HCT116 (cell line): Measurements from ENCODE around the gene AP3B1. TPM values are rescaled to one million over a fixed set of nuclear protein-coding genes. Genes with fewer than 3 reads are reported as not detected.

ENCODE experiments used
- ATAC-seq: fragments of 200-7000 bp; cut with Tn5 transposase; 2 replicates; pipeline ENCODE4 v1.9.1; 2020; ENCODE audit warnings: mild to moderate bottlenecking, moderate library complexity
- BruUV-seq: library from RNA; stranded (reverse); fragments of 400-500 nt; replicated peaks from 2 replicates; lab custom pipeline; 2021; lab: Mats Ljungman, UMichigan
- CTCF ChIA-PET: fragments of 300-600 bp; sonication (Branson Sonifier 250); formaldehyde crosslinking; loops from one replicate; lab custom pipeline; 2021; ENCODE audit warnings: antibody characterized with exemption; lab: Charles Lee
- POLR2A ChIA-PET: fragments of 300-600, 350-600 bp; sonication (Branson Sonifier 250); formaldehyde crosslinking; loops from one replicate; lab custom pipeline; 2021; ENCODE audit warnings: antibody characterized with exemption; lab: Charles Lee
- RAD21 ChIA-PET, 2 experiments: fragments of 300-600 bp; sonication (Branson Sonifier 250); formaldehyde crosslinking; loops; one replicate each; lab custom pipeline; 2023; ENCODE audit warnings: low total read pairs in 2 of 2; ENCODE audit not compliant: uncharacterized antibody in 2 of 2, unreplicated experiment in 2 of 2, low non-redundant PET in 1 of 2; lab: Charles Lee
- DNase-seq: peaks from one replicate; pipeline ENCODE4 v3.0.0-alpha.2; 2010; ENCODE audit warnings: low read depth, low spot score
- H2AFZ ChIP-seq: fragments of 200-600 bp; shearing (Covaris generic), sonication (generic); 2 replicates; pipeline ENCODE4 v1.6.1; 2017; ENCODE audit warnings: low read depth, mixed run types, mixed read lengths, antibody characterized with exemption, low read length; ENCODE audit not compliant: poor library complexity, severe bottlenecking
- H3K27ac ChIP-seq: 2 replicates; pipeline ENCODE4 v1.5.1; 2012; ENCODE audit warnings: low read depth, low read length
- H3K27me3 ChIP-seq: fragments of 200-600 bp; sonication (generic); 2 replicates; pipeline ENCODE4 v1.6.1; 2016; ENCODE audit warnings: mixed run types, low read length, mixed read lengths; ENCODE audit not compliant: insufficient read depth
- H3K36me3 ChIP-seq, 2 experiments: fragments of 200-500 bp in 1 of 2; fragments of 200-600 bp in 1 of 2; sonication (Bioruptor generic) in 1 of 2; sonication (generic) in 1 of 2; 2 replicates each; pipeline versions ENCODE4 v1.5.1 to v1.6.1; 2014 to 2016; ENCODE audit warnings: low read length in 2 of 2, inconsistent platforms in 1 of 2, mixed read lengths in 1 of 2, mixed run types in 1 of 2; ENCODE audit not compliant: insufficient read depth in 2 of 2, control insufficient read depth in 1 of 2
- H3K4me1 ChIP-seq, 2 experiments: fragments of 200-600 bp in 1 of 2; sonication (generic) in 1 of 2; 2 replicates each; pipeline versions ENCODE4 v1.5.1 to v1.6.1; 2012 to 2017; ENCODE audit warnings: low read length in 2 of 2, inconsistent platforms in 1 of 2, mild to moderate bottlenecking in 1 of 2, mixed read lengths in 1 of 2, mixed run types in 1 of 2, moderate library complexity in 1 of 2; ENCODE audit not compliant: insufficient read depth in 2 of 2, control insufficient read depth in 1 of 2
- H3K4me2 ChIP-seq: fragments of 200-600 bp; sonication (generic); 2 replicates; pipeline ENCODE4 v1.6.1; 2017; ENCODE audit warnings: mixed run types, low read length, mixed read lengths
- H3K4me3 ChIP-seq, 2 experiments: fragments of 200-600 bp in 1 of 2; sonication (generic) in 1 of 2; replicated peaks in 1 of 2; 2 replicates each; pipeline ENCODE4 v1.5.1; 2011 to 2016; ENCODE audit warnings: low read length in 2 of 2, control low read depth in 1 of 2, low read depth in 1 of 2, mild to moderate bottlenecking in 1 of 2, mixed read lengths in 1 of 2, mixed run types in 1 of 2
- H3K79me2 ChIP-seq: fragments of 200-600 bp; sonication (generic); 2 replicates; pipeline ENCODE4 v1.6.1; 2017; ENCODE audit warnings: mild to moderate bottlenecking, mixed run types, low read length, moderate library complexity, mixed read lengths; ENCODE audit not compliant: insufficient read depth
- H3K9ac ChIP-seq: fragments of 200-600 bp; sonication (generic); 2 replicates; pipeline ENCODE4 v1.6.1; 2016; ENCODE audit warnings: low read length, mixed read lengths
- H3K9me2 ChIP-seq: fragments of 200-600 bp; sonication (generic), shearing (Covaris generic); 2 replicates; pipeline ENCODE4 v1.6.1; 2017; ENCODE audit warnings: mixed run types, mild to moderate bottlenecking, moderate library complexity; ENCODE audit not compliant: insufficient read depth
- H3K9me3 ChIP-seq, 2 experiments: fragments of 200-500 bp in 1 of 2; fragments of 200-600 bp in 1 of 2; sonication (Bioruptor generic) in 1 of 2; sonication (generic) in 1 of 2; 2 replicates each; pipeline ENCODE4 v1.6.1; 2014 to 2017; ENCODE audit warnings: low read length in 2 of 2, mixed read lengths in 2 of 2, inconsistent platforms in 1 of 2, low read depth in 1 of 2, mild to moderate bottlenecking in 1 of 2, mixed run types in 1 of 2, moderate library complexity in 1 of 2; ENCODE audit not compliant: control insufficient read depth in 1 of 2, insufficient read depth in 1 of 2
- H4K20me1 ChIP-seq: fragments of 200-600 bp; sonication (generic), shearing (Covaris generic); 2 replicates; pipeline ENCODE4 v1.6.1; 2017; ENCODE audit warnings: mixed run types, mild to moderate bottlenecking, moderate library complexity; ENCODE audit not compliant: insufficient read depth
- CBX3 ChIP-seq: IDR thresholded peaks from 2 replicates; pipeline ENCODE4 v1.6.1; 2012; ENCODE audit warnings: low read depth
- CEBPB ChIP-seq: IDR thresholded peaks from 2 replicates; pipeline ENCODE4 v1.6.1; 2012; ENCODE audit warnings: low read depth
- EGR1 ChIP-seq: IDR thresholded peaks from 2 replicates; pipeline ENCODE4 v1.6.1; 2012; ENCODE audit warnings: low read depth
- ELF1 ChIP-seq: IDR thresholded peaks from 2 replicates; pipeline ENCODE4 v1.6.1; 2012; ENCODE audit warnings: low read depth, borderline replicate concordance
- EZH2 ChIP-seq: fragments of 200-600 bp; sonication (generic); IDR thresholded peaks from 2 replicates; pipeline ENCODE4 v1.6.1; 2017; ENCODE audit warnings: antibody characterized with exemption, mixed run types
- FOSL1 ChIP-seq: IDR thresholded peaks from 2 replicates; pipeline ENCODE4 v1.6.1; 2012; ENCODE audit warnings: low read depth
- JUND ChIP-seq: IDR thresholded peaks from 2 replicates; pipeline ENCODE4 v1.6.1; 2012
- POLR2A ChIP-seq: IDR thresholded peaks from 2 replicates; pipeline ENCODE4 v1.7.0; 2011; ENCODE audit warnings: borderline replicate concordance; ENCODE audit not compliant: insufficient read depth, insufficient read length; ENCODE audit errors: extremely low read depth
- POLR2AphosphoS5 ChIP-seq: IDR thresholded peaks from 2 replicates; pipeline ENCODE4 v1.6.1; 2011; ENCODE audit warnings: mild to moderate bottlenecking, low read depth, low read length, moderate library complexity
- SIN3A ChIP-seq: IDR thresholded peaks from 2 replicates; pipeline ENCODE4 v1.6.1; 2012; ENCODE audit warnings: low read depth
- SP1 ChIP-seq: IDR thresholded peaks from 2 replicates; pipeline ENCODE4 v1.6.1; 2012; ENCODE audit warnings: low read depth
- SRF ChIP-seq: IDR thresholded peaks from 2 replicates; pipeline ENCODE4 v1.6.1; 2012; ENCODE audit warnings: low read depth
- YY1 ChIP-seq: IDR thresholded peaks from 2 replicates; pipeline ENCODE4 v1.6.1; 2011; ENCODE audit warnings: low read length, low read depth, moderate library complexity, mild to moderate bottlenecking; ENCODE audit not compliant: insufficient replicate concordance; ENCODE audit errors: extremely low read depth
- ZFX ChIP-seq: fragments of 450-650 bp; IDR thresholded peaks from 2 replicates; pipeline ENCODE4 v1.6.1; 2017
- ZNF274 ChIP-seq: fragments of 200-500 bp; sonication (Bioruptor generic); IDR thresholded peaks from 2 replicates; pipeline ENCODE4 v1.6.1; 2014; ENCODE audit warnings: mild to moderate bottlenecking, low read depth, low read length, inconsistent platforms
- intact Hi-C: fragments of 100-400 bp; cut with micrococcal nuclease; formaldehyde crosslinking; loops from 2 replicates; pipeline ENCODE4 v1.10.0; 2022
- total RNA-seq: library from RNA; stranded (reverse); gene quantifications from one replicate; pipeline ENCODE4 v1.2.1, GENCODE V29; 2021; ENCODE audit not compliant: unreplicated experiment
- TF ChIP-seq, protein P1 (sequence below): IDR thresholded peaks from 2 replicates; pipeline ENCODE4 v1.6.1; 2012
- TF ChIP-seq, protein P2 (sequence below), 3 experiments: fragments of 200-600 bp in 1 of 3; sonication (generic) in 1 of 3; IDR thresholded peaks in 2 of 3; conservative IDR thresholded peaks in 1 of 3; 2 replicates each; pipeline ENCODE4 v1.5.1; 2012 to 2017; ENCODE audit warnings: low read depth in 2 of 3, low read length in 2 of 3, antibody characterized with exemption in 1 of 3, borderline replicate concordance in 1 of 3, control low read depth in 1 of 3, mild to moderate bottlenecking in 1 of 3, mixed read lengths in 1 of 3, mixed run types in 1 of 3, moderate library complexity in 1 of 3; ENCODE audit not compliant: insufficient read depth in 1 of 3
- TF ChIP-seq, protein P3 (sequence below): IDR thresholded peaks from 2 replicates; pipeline ENCODE4 v1.6.1; 2011; ENCODE audit warnings: mild to moderate bottlenecking, low read length, moderate library complexity; ENCODE audit not compliant: insufficient replicate concordance; ENCODE audit errors: extremely low read depth

The AP3B1 gene
- total RNA-seq, 1 experiment from 2014 or later, result 54.5 TPM

DNA sequence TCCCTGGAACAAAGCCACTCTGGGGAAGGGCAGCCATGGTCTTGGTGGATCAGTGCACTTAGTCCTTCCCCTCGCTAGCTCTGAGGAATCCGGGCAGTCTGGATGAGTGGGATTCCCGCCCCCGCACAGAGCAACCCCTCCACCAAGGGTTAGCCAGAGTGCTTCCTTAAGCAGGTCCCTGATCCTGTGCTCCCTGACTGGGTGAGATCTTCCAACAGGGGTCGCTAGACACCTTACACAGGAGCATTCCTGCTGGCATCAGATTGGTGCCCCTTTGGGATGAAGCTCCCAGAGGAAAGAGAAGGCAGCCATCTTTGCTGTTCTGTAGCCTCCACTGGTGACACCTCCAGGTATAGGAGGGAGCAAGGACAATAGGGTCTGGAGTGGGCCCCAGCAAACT lies 228.8 kb downstream of the AP3B1 start:
- BruUV-seq, result no TSS peak
- Histone ChIP-seq H3K4me2 (no peak overlapping the region), H3K9ac (no peak overlapping the region), H2AFZ (no peak overlapping the region), H3K9me2 (no peaks in the 10 kb centered on the region), H3K9me3 (no peaks in the 10 kb centered on the region), H3K79me2 (no peaks in the 10 kb centered on the region), H3K27me3 (no peaks in the 10 kb centered on the region), H3K4me1 (no peaks in the 10 kb centered on the region), H3K27ac (no peak overlapping the region)
- DNase-seq (no peak), ATAC-seq (peak; percentile 34; the same call in 1 of the 2 replicates)
- POLR2A ChIA-PET, result no interaction called here
- intact Hi-C loops, result no loop called here
- TF ChIP-seq, protein P1, sequence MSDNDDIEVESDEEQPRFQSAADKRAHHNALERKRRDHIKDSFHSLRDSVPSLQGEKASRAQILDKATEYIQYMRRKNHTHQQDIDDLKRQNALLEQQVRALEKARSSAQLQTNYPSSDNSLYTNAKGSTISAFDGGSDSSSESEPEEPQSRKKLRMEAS, result no peak
- TF ChIP-seq, protein P2, sequence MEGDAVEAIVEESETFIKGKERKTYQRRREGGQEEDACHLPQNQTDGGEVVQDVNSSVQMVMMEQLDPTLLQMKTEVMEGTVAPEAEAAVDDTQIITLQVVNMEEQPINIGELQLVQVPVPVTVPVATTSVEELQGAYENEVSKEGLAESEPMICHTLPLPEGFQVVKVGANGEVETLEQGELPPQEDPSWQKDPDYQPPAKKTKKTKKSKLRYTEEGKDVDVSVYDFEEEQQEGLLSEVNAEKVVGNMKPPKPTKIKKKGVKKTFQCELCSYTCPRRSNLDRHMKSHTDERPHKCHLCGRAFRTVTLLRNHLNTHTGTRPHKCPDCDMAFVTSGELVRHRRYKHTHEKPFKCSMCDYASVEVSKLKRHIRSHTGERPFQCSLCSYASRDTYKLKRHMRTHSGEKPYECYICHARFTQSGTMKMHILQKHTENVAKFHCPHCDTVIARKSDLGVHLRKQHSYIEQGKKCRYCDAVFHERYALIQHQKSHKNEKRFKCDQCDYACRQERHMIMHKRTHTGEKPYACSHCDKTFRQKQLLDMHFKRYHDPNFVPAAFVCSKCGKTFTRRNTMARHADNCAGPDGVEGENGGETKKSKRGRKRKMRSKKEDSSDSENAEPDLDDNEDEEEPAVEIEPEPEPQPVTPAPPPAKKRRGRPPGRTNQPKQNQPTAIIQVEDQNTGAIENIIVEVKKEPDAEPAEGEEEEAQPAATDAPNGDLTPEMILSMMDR (IDR thresholded peaks at IDR 0.05 in 2 of 3, conservative IDR thresholded peaks at IDR 0.05 in 1 of 3; ENCODE audit: borderline replicate concordance in 1 of 3, insufficient read depth in 1 of 3, low read depth in 2 of 3, low read length in 2 of 3), result peak in 2 of 3 experiments; percentile 12 to 15; a peak in 1 of 6 replicates
- TF ChIP-seq, all 23 proteins: peak for 1
- H3K4me3 ChIP-seq, result no peak overlapping the region
- RAD21 ChIA-PET, result no interaction called here
- H3K36me3 ChIP-seq, result no peaks in the 10 kb centered on the region
- H4K20me1 ChIP-seq, result no peaks in the 10 kb centered on the region
- CTCF ChIA-PET, result interaction anchor here (1.0 kb wide), 1 partner anchor 203 kb away, joined by 3 read pairs; no protein-coding TSS in a partner anchor

DNA sequence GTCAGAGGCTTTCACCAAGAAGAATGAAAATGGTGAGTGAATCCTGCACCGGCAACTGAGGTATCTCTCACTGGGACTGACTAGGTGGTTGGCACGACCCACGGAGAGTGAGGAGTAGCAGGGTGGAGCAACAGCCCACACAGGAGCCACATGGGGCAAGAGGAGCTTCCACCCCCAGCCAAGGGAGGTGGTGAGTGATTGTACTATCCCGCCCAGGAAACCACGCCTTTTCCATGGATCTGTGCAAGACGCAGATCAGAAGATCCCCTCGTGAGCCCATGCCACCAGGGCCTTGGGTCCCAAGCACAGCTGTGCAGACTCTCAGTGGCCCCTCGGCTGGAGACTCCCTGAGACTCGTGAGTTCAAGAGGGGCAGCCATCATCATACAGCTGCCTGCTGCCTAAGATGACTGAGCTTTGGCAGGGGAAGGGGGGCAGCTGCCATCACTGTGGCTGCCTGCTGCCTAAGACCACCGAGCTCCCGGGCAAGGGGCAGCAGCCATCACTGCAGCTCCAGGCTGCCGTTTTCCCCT lies 229.5 kb downstream of the AP3B1 start:
- intact Hi-C loops, result no loop called here
- H3K27me3 ChIP-seq, result no peaks in the 10 kb centered on the region
- no peaks in the 10 kb centered on the region for H4K20me1 ChIP-seq
- H3K4me3 ChIP-seq, result no peak overlapping the region
- H3K79me2 ChIP-seq, result no peaks in the 10 kb centered on the region
- DNase-seq, result no peak
- CTCF ChIA-PET, result interaction anchor here (1.0 kb wide), 1 partner anchor 203 kb away, joined by 3 read pairs; no protein-coding TSS in a partner anchor
- H3K4me1 ChIP-seq, result no peaks in the 10 kb centered on the region
- no peak overlapping the region for H3K27ac ChIP-seq
- RAD21 ChIA-PET, result no interaction called here
- no peak overlapping the region for H3K9ac ChIP-seq
- BruUV-seq, result no TSS peak
- ATAC-seq, result no peak
- no peaks in the 10 kb centered on the region for H3K9me3 ChIP-seq
- H3K9me2 ChIP-seq, result no peaks in the 10 kb centered on the region
- no peaks in the 10 kb centered on the region for H3K36me3 ChIP-seq
- POLR2A ChIA-PET, result no interaction called here
- no peak overlapping the region for H2AFZ ChIP-seq
- no peak overlapping the region for H3K4me2 ChIP-seq
- TF ChIP-seq YY1, result no peak
- TF ChIP-seq SRF, result no peak
- TF ChIP-seq EGR1, result no peak
- TF ChIP-seq ELF1, result no peak
- TF ChIP-seq, protein P3, sequence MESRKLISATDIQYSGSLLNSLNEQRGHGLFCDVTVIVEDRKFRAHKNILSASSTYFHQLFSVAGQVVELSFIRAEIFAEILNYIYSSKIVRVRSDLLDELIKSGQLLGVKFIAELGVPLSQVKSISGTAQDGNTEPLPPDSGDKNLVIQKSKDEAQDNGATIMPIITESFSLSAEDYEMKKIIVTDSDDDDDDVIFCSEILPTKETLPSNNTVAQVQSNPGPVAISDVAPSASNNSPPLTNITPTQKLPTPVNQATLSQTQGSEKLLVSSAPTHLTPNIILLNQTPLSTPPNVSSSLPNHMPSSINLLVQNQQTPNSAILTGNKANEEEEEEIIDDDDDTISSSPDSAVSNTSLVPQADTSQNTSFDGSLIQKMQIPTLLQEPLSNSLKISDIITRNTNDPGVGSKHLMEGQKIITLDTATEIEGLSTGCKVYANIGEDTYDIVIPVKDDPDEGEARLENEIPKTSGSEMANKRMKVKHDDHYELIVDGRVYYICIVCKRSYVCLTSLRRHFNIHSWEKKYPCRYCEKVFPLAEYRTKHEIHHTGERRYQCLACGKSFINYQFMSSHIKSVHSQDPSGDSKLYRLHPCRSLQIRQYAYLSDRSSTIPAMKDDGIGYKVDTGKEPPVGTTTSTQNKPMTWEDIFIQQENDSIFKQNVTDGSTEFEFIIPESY, result no peak
- no peak for TF ChIP-seq CBX3
- TF ChIP-seq, protein P1, result no peak
- no peak for TF ChIP-seq SP1
- TF ChIP-seq ZFX, result no peak
- TF ChIP-seq EZH2, result no peak
- no peak for TF ChIP-seq POLR2A
- TF ChIP-seq JUND, result no peak
- no peak for TF ChIP-seq SIN3A
- no peak for TF ChIP-seq CEBPB
- TF ChIP-seq FOSL1, result no peak
- TF ChIP-seq ZNF274, result no peak
- no peak for TF ChIP-seq POLR2AphosphoS5
